Liver (tissue), 3 donors: Measurements from ENCODE around the gene CHMP5.

Experiments
- ATF3 ChIP-seq: IDR thresholded peaks from 2 replicates; pipeline ENCODE4 v1.6.1; 2016; ENCODE audit warnings: antibody characterized with exemption
- CTCF ChIP-seq: fragments of 150-350 bp; IDR thresholded peaks from 2 replicates; pipeline ENCODE4 v1.5.1; 2017; ENCODE audit warnings: improper control_type of control experiment, low read depth, low read length; ENCODE audit not compliant: missing input control
- EGR1 ChIP-seq, 2 donors: IDR thresholded peaks; 2 replicates each; pipeline ENCODE4 v1.6.1; 2016 to 2018; ENCODE audit warnings: antibody characterized with exemption in 2 of 2, low read depth in 2 of 2
- GABPA ChIP-seq, 2 donors: IDR thresholded peaks in 1 of 2; conservative IDR thresholded peaks in 1 of 2; 2 replicates each; pipeline ENCODE4 v1.6.1; 2016; ENCODE audit warnings: antibody characterized with exemption in 2 of 2, mild to moderate bottlenecking in 1 of 2, moderate library complexity in 1 of 2
- JUND ChIP-seq, 2 donors: IDR thresholded peaks; 2 replicates each; pipeline ENCODE4 v1.6.1; 2016; ENCODE audit warnings: antibody characterized with exemption in 2 of 2
- RAD21 ChIP-seq, 2 donors: IDR thresholded peaks; 2 replicates each; pipeline ENCODE4 v1.6.1; 2016; ENCODE audit warnings: antibody characterized with exemption in 2 of 2, mild to moderate bottlenecking in 2 of 2
- ZBTB33 ChIP-seq: IDR thresholded peaks from 2 replicates; pipeline ENCODE4 v1.6.1; 2016; ENCODE audit warnings: antibody characterized with exemption
- donor health status: healthy.
- donor health status: healthy.

- TF ChIP-seq CTCF, result no peak
- no peak for TF ChIP-seq ZBTB33
- no peak for TF ChIP-seq ATF3
- no peak for TF ChIP-seq JUND (IDR thresholded peaks at IDR 0.05)
- no peak for TF ChIP-seq EGR1 (IDR thresholded peaks at IDR 0.05; ENCODE audit: low read depth in 2 of 2)
- peak in 1 of 2 donors; percentile 4 for TF ChIP-seq RAD21 (IDR thresholded peaks at IDR 0.05)
- TF ChIP-seq GABPA (IDR thresholded peaks at IDR 0.05 in 1 of 2, conservative IDR thresholded peaks at IDR 0.05 in 1 of 2), result no peak
Measured at GRCh38 chr9:33300546-33300945, 35.7 kb downstream of the CHMP5 start.
